Stimulated activated CD4-positive, alpha-beta T cell treated with anti-CD3 and anti-CD28 coated beads, Interleukin-1b, Interleukin-23, amount 100 ng/mL, for 24 hours (primary cell): ENCODE measurements around the gene SND1.

ENCODE experiments used
- DNase-seq, 4 experiments: peaks; one replicate each; pipeline ENCODE4 v3.0.0-alpha.2; 2020; ENCODE audit warnings: low read depth in 4 of 4, low spot score in 1 of 4

The SND1 gene

GRCh38 chr7:127718340-127718679, 66.3 kb downstream of the SND1 start:
- no peak for DNase-seq

- no peak for DNase-seq
These were observed 74.5 kb downstream of the SND1 start for GRCh38 chr7:127726476-127726875.

- no peak for DNase-seq
These were observed 78.8 kb downstream of the SND1 start for GRCh38 chr7:127730658-127731276.

GRCh38 chr7:127731431-127732080, 79.6 kb downstream of the SND1 start:
- DNase-seq: no peak

- no peak for DNase-seq
These were observed 80.3 kb downstream of the SND1 start for GRCh38 chr7:127732306-127732705.

GRCh38 chr7:127733986-127734385, 82.0 kb downstream of the SND1 start:
- DNase-seq: no peak

DNA sequence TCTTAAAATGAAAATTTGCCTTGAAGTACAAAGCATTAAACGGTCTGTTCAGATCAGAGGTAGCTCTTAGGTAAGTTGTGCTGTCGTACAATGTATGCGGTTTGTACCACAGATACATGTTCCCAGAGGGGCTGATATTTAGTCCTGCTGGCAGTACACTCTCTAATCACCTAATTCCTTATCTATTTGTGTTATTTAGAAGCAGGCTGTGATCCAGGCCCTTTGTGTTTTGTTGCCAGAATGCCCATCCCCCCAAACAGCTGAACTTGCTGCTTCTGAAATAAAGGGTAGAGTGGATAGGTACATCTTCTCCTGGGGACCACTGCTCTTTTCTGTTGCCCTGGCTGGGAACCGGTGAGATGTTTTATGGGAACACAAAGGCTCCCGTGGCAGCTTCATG, 84.5 kb downstream of the SND1 start:
- DNase-seq: no peak

GRCh38 chr7:127738859-127739258, 86.9 kb downstream of the SND1 start:
- no peak for DNase-seq

DNA sequence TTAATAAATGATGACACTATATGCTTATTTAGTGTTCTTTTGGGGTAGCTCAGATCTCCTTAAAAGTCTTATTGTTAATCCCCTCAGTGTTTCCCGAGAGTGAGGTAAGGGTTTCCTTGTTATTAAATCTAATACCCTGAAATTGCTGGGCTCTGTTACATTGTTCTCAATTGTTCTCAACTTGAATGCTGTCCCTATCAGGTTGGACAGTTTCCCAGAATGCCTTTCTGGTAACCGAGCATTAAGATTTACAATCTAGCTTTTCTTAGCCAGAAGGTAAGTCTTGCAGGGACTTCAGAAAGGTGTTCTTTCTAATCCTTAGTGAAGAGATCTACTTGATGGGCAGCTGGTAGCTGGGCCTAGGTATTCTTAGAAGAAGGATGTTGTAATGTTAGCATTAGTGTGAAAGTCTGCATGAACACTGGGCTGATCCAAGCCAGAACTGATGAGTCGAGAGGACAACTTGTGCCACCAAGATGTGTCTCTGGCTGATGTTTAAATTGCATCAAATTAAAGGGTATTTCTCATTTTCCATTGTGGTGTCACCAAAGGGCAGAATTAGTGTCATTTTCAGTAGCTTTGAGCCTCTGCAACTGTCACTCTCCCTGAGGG, 89.9 kb downstream of the SND1 start:
- no peak for DNase-seq

- no peak for DNase-seq
These were observed 93.5 kb downstream of the SND1 start for GRCh38 chr7:127745445-127745844.

DNA sequence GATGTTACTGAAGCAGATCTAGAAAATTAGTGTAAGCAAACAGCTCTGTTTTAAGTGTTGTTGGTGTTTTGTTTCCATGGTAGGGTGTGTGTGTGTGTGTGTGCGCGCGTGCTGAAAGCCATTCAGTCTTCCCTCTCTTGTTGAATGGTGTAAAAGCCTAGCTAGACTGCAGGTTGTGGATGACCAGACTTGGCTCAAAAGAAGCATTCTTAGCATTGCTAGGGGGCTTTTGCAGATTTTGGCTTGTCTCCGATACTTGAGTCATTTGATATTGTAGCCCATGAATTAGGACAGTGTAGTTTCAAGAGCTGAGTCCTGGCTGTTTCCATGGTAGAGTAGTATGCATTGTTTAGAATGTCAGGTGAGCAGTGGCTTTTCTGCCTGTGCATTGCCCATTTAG, 99.1 kb downstream of the SND1 start:
- DNase-seq: no peak

- DNase-seq: no peak
These were observed 99.8 kb downstream of the SND1 start for GRCh38 chr7:127751490-127752448.

DNA sequence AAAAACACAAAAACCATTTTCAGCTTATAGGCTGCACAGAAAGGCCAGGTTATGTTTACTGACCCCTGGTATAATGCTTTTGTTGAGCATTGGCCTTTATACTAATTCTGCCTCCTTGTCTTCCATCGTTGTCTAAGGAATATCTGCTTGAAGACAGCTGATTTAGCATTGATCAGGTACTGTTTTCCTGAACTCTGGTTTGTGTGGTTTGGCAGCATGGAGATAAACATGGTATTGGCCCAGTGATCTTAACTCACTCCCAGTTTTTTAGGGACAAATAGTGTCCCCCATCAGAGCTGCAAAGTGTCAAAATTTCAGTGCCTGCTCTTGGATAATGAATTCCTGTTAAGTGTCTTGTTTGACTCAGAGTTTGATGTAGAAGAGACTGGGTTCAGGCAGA, 100.8 kb downstream of the SND1 start:
- no peak for DNase-seq

GRCh38 chr7:127754457-127754856, 102.5 kb downstream of the SND1 start:
- DNase-seq: no peak

GRCh38 chr7:127755521-127755920, 103.5 kb downstream of the SND1 start:
- no peak for DNase-seq

DNA sequence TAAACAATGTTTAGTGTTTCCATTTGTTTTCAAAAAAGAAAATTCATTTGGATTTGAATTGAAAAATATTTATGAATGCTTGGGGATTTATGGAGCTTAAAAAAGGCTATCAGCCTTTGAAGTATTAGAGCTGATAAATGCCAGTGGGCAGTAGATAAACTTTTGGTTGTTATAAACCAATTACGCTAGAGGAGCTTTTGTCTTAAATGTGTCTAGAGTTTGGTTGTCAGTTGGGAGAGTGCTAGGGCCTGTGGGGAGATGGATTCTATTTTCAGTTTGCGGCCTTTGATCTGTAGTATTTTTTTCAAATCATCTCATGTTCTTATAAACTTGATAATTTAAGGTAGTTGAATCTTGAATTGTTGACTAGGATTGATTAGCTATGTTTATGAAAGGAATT, 104.0 kb downstream of the SND1 start:
- DNase-seq: no peak

DNA sequence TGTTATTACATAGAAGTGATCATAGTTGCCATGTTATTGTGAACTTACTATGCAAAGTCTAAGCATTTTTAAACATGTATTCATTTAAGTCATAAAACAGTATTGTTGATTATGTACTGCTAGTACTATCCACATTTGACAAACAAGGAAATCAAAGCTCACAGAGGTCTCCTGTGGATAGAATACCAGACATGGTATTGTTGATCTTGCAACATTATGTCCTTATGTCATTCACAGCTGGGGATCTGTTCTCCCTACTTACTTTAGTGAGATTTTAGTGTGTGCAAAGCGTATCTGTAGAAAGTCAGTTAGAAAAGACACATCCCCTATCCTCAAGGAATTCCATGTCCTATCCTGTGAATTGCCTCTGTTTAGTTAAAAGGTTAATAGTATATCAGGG, 106.1 kb downstream of the SND1 start:
- DNase-seq: no peak

GRCh38 chr7:127758845-127759244, 106.9 kb downstream of the SND1 start:
- DNase-seq: no peak

DNA sequence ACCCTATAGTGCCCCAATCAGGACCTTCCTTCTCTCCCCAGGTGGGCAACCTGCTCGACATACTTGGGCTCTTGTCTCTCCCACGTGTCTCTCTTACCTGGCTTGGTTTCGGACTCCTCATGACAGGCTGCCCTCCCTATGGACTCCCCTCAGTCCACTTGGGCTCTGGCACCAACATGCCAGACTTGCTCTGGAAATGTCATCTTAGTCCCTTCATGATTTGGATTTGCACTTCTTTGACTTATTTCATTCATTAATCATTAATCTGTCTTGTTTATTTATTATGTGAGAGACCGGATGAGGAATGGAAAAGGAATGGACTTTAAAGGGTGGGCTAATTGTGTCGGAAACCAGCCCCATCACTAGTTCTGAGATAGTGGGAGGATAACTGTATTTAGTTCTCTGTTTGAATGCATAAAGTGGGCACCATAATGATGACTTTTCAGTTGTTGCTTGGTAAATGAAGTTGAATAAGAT, 108.0 kb downstream of the SND1 start:
- no peak for DNase-seq

DNA sequence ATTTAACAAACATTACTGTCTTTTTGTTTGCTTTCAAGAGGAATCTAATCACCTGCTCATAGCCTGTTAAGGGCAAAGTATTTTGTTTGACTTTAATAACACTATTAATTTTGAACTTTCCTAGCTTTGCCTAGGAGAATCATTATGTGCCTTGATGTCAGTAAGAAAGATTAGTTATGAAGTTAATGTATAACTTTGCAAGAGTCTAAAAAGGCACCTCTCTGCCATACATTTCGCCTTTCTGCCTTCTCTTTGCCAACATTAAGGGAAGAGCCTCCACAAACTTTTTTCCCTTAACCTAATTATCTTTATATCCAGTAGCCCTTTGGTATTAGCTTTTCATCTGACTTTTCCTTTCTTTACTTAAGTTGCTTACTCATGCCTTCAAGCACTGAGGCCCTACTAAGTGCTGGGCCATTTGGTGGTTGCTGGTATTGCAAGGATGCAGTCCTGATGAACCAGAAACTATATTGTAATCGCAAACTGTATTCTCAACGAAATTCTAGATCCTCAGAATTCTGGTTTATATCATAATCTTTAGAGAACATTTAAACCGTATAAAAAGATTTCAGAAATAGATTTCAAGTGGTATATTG, 108.5 kb downstream of the SND1 start:
- no peak for DNase-seq

DNA sequence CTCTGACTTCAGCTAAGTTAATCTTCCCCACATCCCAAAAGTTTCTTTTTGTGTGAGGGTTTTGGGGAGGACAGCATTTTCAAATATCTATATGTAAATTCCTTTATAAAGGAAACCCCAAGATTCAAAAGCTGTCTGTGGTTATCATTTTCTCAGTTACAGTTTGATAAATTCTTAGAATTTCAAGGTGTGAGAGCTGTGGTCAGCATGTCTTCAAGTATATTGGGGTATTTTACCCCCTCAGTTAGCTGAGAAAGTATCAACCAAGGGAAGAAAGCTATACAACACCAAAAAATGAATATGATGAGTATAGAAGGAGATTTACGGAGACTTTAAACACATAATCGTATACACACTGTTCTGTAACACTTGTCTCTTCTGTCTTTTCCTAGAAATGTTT, 109.2 kb downstream of the SND1 start:
- no peak for DNase-seq
